PFSK-1 (cell line): ENCODE measurements around the gene CHGA.

ENCODE experiments used
- FOXP2 ChIP-seq: optimal IDR thresholded peaks from 2 replicates; pipeline ENCODE3; 2011; ENCODE audit warnings: borderline replicate concordance, control low read depth, inconsistent platforms; ENCODE audit not compliant: insufficient read depth; ENCODE audit errors: extremely low read length, extremely low read depth
- POLR2AphosphoS5 ChIP-seq: IDR thresholded peaks from 2 replicates; pipeline ENCODE4 v1.6.1; 2012; ENCODE audit warnings: low read depth, mild to moderate bottlenecking, control low read depth, low read length, moderate library complexity
- REST ChIP-seq, 2 experiments: IDR thresholded peaks; 2 replicates each; pipeline versions ENCODE4 v1.6.1 to v1.8.0; 2011 to 2012; ENCODE audit warnings: low read depth in 2 of 2, low read length in 2 of 2, control low read depth in 1 of 2, inconsistent platforms in 1 of 2, mild to moderate bottlenecking in 1 of 2, moderate library complexity in 1 of 2; ENCODE audit not compliant: insufficient read depth in 1 of 2
- SIN3A ChIP-seq: IDR thresholded peaks from 2 replicates; pipeline ENCODE4 v1.6.1; 2012; ENCODE audit warnings: mild to moderate bottlenecking, low read length, moderate library complexity, borderline replicate concordance; ENCODE audit not compliant: insufficient read depth
- TAF1 ChIP-seq: IDR thresholded peaks from 2 replicates; pipeline ENCODE4 v1.6.1; 2012; ENCODE audit warnings: low read length, control low read depth, borderline replicate concordance; ENCODE audit not compliant: insufficient read depth

The CHGA gene

GRCh38 chr14:92951261-92951660 lies 28.3 kb downstream of the CHGA start:
- TF ChIP-seq TAF1 (no peak), POLR2AphosphoS5 (no peak), FOXP2 (no peak), SIN3A (no peak), REST (IDR thresholded peaks at IDR 0.05; ENCODE audit: insufficient read depth in 1 of 2, low read depth in 2 of 2, low read length in 2 of 2) (no peak)

GRCh38 chr14:92951912-92952471 lies 29.0 kb downstream of the CHGA start:
- TF ChIP-seq FOXP2 (peak; percentile 40), REST (IDR thresholded peaks at IDR 0.05; ENCODE audit: insufficient read depth in 1 of 2, low read depth in 2 of 2, low read length in 2 of 2) (no peak)

GRCh38 chr14:92952481-92953298 lies 29.7 kb downstream of the CHGA start:
- TF ChIP-seq TAF1 (no peak), POLR2AphosphoS5 (no peak), SIN3A (no peak), REST (IDR thresholded peaks at IDR 0.05; ENCODE audit: insufficient read depth in 1 of 2, low read depth in 2 of 2, low read length in 2 of 2) (no peak), FOXP2 (no peak)

- TF ChIP-seq TAF1 (no peak), REST (IDR thresholded peaks at IDR 0.05; ENCODE audit: insufficient read depth in 1 of 2, low read depth in 2 of 2, low read length in 2 of 2) (no peak), SIN3A (no peak), FOXP2 (no peak), POLR2AphosphoS5 (no peak)
These were observed 30.6 kb downstream of the CHGA start for GRCh38 chr14:92953526-92953925.

DNA sequence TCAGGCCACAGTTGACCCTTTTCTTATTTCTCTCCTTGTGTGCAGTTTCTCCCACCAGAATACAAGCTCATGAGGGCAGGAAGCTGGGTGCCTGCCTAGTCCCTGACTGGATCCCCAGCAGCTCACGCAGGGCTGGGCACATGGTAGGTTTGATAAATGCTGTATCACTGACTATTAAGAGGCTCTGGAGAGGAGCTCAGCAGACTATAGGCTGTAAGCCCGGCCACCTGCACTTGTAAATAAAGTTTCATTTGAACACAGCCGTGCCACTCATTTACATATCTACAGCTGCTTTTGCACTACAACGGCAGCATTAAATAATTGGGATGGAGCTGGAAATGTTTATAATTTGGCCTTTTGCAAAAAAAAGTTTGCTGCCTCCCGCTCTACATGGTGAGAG lies 32.0 kb downstream of the CHGA start:
- TF ChIP-seq REST (IDR thresholded peaks at IDR 0.05; ENCODE audit: insufficient read depth in 1 of 2, low read depth in 2 of 2, low read length in 2 of 2) = no peak
- no peak for TF ChIP-seq SIN3A
- TF ChIP-seq TAF1 = no peak
- TF ChIP-seq FOXP2 = no peak
- no peak for TF ChIP-seq POLR2AphosphoS5
